SK-N-SH treated with all-trans-retinoic acid at 6 μM for 48 hours (cell line): ENCODE measurements around the gene RIC8A.

Source experiments
- ATAC-seq: fragments of 200-7000 bp; cut with Tn5 transposase; 3 replicates; pipeline ENCODE4 v1.9.1; 2020; ENCODE audit warnings: mild to moderate bottlenecking, moderate library complexity
- ARNTL ChIP-seq: fragments of 450-650 bp; formaldehyde crosslinking; IDR thresholded peaks from 2 replicates; pipeline ENCODE4 v1.5.0; 2020; ENCODE audit warnings: low read depth, mild to moderate bottlenecking, moderate library complexity, borderline replicate concordance
- BACH2 ChIP-seq: fragments of 250-450 bp; sonication (Bioruptor Pico); IDR thresholded peaks from 2 replicates; pipeline ENCODE4 v1.9.0; 2021; ENCODE audit warnings: mild to moderate bottlenecking, borderline replicate concordance
- CREB5 ChIP-seq: fragments of 250-450 bp; sonication (Bioruptor Pico); IDR thresholded peaks from 2 replicates; pipeline ENCODE4 v1.5.1; 2020; ENCODE audit warnings: low read depth, mild to moderate bottlenecking, moderate library complexity
- CSDC2 ChIP-seq: fragments of 250-450 bp; sonication (Bioruptor Pico); IDR thresholded peaks from 2 replicates; pipeline ENCODE4 v1.5.0; 2020; ENCODE audit warnings: mild to moderate bottlenecking, moderate library complexity
- CSRNP3 ChIP-seq: fragments of 250-450 bp; sonication (Bioruptor Pico); IDR thresholded peaks from 2 replicates; pipeline ENCODE4 v1.5.1; 2021; ENCODE audit warnings: mild to moderate bottlenecking, moderate library complexity
- ESRRG ChIP-seq: fragments of 250-450 bp; sonication (Bioruptor Pico); IDR thresholded peaks from 2 replicates; pipeline ENCODE4 v1.6.1; 2021; ENCODE audit warnings: mild to moderate bottlenecking
- ISL1 ChIP-seq: fragments of 250-450 bp; sonication (Bioruptor Pico); IDR thresholded peaks from 2 replicates; pipeline ENCODE4 v2.1.2; 2022; ENCODE audit warnings: mild to moderate bottlenecking, moderate library complexity
- OSR1 ChIP-seq: fragments of 250-450 bp; sonication (Bioruptor Pico); IDR thresholded peaks from 2 replicates; pipeline ENCODE4 v1.8.0; 2022; ENCODE audit warnings: moderate library complexity, mild to moderate bottlenecking, inconsistent platforms
- PPARA ChIP-seq: fragments of 250-450 bp; sonication (Bioruptor Pico); IDR thresholded peaks from 2 replicates; pipeline ENCODE4 v1.5.0; 2020; ENCODE audit warnings: mild to moderate bottlenecking, borderline replicate concordance
- RARB ChIP-seq: fragments of 250-450 bp; sonication (Bioruptor Pico); IDR thresholded peaks from 2 replicates; pipeline ENCODE4 v1.8.0; 2021; ENCODE audit warnings: mild to moderate bottlenecking, moderate library complexity
- SNAI2 ChIP-seq: fragments of 250-450 bp; sonication (Bioruptor Pico); IDR thresholded peaks from 2 replicates; pipeline ENCODE4 v1.5.0; 2020; ENCODE audit warnings: mild to moderate bottlenecking, moderate library complexity
- TOX ChIP-seq: fragments of 250-450 bp; sonication (Bioruptor Pico); IDR thresholded peaks from 2 replicates; pipeline ENCODE4 v1.8.0; 2021; ENCODE audit warnings: mild to moderate bottlenecking, moderate library complexity, borderline replicate concordance
- TSHZ2 ChIP-seq: fragments of 250-450 bp; sonication (Bioruptor Pico); IDR thresholded peaks from 2 replicates; pipeline ENCODE4 v1.5.0; 2020; ENCODE audit warnings: mild to moderate bottlenecking, moderate library complexity
- ZC3H10 ChIP-seq: fragments of 250-450 bp; sonication (Bioruptor Pico); IDR thresholded peaks from 2 replicates; pipeline ENCODE4 v1.5.1; 2021; ENCODE audit warnings: mild to moderate bottlenecking, moderate library complexity
- ZFP3 ChIP-seq: fragments of 250-450 bp; sonication (Bioruptor Pico); IDR thresholded peaks from 2 replicates; pipeline ENCODE4 v1.5.0; 2020; ENCODE audit warnings: mild to moderate bottlenecking, moderate library complexity
- ZFP30 ChIP-seq: fragments of 450-650 bp; formaldehyde crosslinking; IDR thresholded peaks from 2 replicates; pipeline ENCODE4 v1.5.0; 2022; ENCODE audit warnings: mild to moderate bottlenecking, moderate library complexity
- ZNF565 ChIP-seq: fragments of 450-650 bp; formaldehyde crosslinking; conservative IDR thresholded peaks from 2 replicates; pipeline ENCODE4 v1.5.0; 2020; ENCODE audit warnings: low read depth, mild to moderate bottlenecking, moderate library complexity
- ZNF70 ChIP-seq: fragments of 450-650 bp; formaldehyde crosslinking; IDR thresholded peaks from 2 replicates; pipeline ENCODE4 v1.5.0; 2020; ENCODE audit warnings: mild to moderate bottlenecking, moderate library complexity
- ZNF8 ChIP-seq: fragments of 450-650 bp; formaldehyde crosslinking; IDR thresholded peaks from 2 replicates; pipeline ENCODE4 v1.5.0; 2020; ENCODE audit warnings: mild to moderate bottlenecking, moderate library complexity
- TF ChIP-seq, protein P1 (sequence below): fragments of 250-450 bp; sonication (Bioruptor Pico); IDR thresholded peaks from 2 replicates; pipeline ENCODE4 v1.8.0; 2021; ENCODE audit warnings: low read depth, mild to moderate bottlenecking, moderate library complexity, borderline replicate concordance
- TF ChIP-seq, protein P2 (sequence below): fragments of 250-450 bp; sonication (Bioruptor Pico); IDR thresholded peaks from 2 replicates; pipeline ENCODE4 v1.8.0; 2020; ENCODE audit warnings: mild to moderate bottlenecking, moderate library complexity, borderline replicate concordance

The RIC8A gene

DNA sequence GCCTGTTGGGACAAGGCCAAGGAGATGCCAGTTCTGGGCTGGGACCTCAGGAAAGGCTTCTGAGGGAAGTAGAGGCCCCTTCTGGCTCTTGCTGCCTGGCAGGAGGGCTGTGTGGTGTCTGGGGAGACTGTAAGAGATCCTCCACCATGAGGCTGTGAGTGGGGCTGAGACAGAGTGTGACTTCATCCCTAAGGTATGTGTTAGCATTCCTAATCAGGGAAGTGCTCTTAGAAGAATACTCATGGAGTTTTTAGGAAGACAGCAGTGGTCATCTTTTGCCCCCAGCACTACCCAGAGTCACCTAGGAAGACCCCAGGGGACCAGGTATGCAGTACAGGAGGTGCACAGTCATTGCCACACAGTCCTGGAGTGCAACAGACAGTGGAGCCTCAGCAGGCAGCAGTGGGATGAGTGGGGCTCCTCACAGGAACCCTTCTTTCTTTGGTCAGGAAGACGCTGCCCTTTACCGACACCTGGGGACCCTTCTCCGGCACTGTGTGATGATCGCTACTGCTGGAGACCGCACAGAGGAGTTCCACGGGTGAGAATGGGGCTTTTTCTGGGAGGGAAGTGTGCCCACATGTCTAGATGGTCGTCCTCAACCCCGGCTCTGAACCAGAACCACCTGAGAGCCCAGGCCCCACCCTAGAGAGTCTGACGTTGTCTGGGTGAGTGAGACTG lies 2.8 kb downstream of the RIC8A start:
- TF ChIP-seq, protein P1, sequence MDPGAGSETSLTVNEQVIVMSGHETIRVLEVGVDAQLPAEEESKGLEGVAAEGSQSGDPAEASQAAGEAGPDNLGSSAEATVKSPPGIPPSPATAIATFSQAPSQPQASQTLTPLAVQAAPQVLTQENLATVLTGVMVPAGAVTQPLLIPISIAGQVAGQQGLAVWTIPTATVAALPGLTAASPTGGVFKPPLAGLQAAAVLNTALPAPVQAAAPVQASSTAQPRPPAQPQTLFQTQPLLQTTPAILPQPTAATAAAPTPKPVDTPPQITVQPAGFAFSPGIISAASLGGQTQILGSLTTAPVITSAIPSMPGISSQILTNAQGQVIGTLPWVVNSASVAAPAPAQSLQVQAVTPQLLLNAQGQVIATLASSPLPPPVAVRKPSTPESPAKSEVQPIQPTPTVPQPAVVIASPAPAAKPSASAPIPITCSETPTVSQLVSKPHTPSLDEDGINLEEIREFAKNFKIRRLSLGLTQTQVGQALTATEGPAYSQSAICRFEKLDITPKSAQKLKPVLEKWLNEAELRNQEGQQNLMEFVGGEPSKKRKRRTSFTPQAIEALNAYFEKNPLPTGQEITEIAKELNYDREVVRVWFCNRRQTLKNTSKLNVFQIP: no peak
- TF ChIP-seq ZFP30: no peak
- TF ChIP-seq ZFP3 (CRISPR knock-in tag): no peak
- no peak for TF ChIP-seq ZC3H10 (CRISPR knock-in tag)
- TF ChIP-seq OSR1 (CRISPR knock-in tag): no peak
- TF ChIP-seq CSRNP3 (CRISPR knock-in tag): no peak
- TF ChIP-seq SNAI2: no peak
- TF ChIP-seq ZNF8 (CRISPR knock-in tag): no peak
- TF ChIP-seq, protein P2, sequence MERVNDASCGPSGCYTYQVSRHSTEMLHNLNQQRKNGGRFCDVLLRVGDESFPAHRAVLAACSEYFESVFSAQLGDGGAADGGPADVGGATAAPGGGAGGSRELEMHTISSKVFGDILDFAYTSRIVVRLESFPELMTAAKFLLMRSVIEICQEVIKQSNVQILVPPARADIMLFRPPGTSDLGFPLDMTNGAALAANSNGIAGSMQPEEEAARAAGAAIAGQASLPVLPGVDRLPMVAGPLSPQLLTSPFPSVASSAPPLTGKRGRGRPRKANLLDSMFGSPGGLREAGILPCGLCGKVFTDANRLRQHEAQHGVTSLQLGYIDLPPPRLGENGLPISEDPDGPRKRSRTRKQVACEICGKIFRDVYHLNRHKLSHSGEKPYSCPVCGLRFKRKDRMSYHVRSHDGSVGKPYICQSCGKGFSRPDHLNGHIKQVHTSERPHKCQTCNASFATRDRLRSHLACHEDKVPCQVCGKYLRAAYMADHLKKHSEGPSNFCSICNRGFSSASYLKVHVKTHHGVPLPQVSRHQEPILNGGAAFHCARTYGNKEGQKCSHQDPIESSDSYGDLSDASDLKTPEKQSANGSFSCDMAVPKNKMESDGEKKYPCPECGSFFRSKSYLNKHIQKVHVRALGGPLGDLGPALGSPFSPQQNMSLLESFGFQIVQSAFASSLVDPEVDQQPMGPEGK (CRISPR knock-in tag): no peak
- TF ChIP-seq PPARA (CRISPR knock-in tag): no peak
- TF ChIP-seq TSHZ2 (CRISPR knock-in tag): no peak
- TF ChIP-seq ARNTL (CRISPR knock-in tag): no peak
- TF ChIP-seq BACH2 (CRISPR knock-in tag): no peak
- TF ChIP-seq TOX (CRISPR knock-in tag): no peak
- no peak for TF ChIP-seq CSDC2 (CRISPR knock-in tag)
- TF ChIP-seq ZNF565 (CRISPR knock-in tag): no peak
- no peak for TF ChIP-seq ESRRG (CRISPR knock-in tag)
- no peak for TF ChIP-seq ZNF70 (CRISPR knock-in tag)
- ATAC-seq: no peak; the same call in 2 of the 3 replicates

- ATAC-seq: no peak
- TF ChIP-seq ISL1 (CRISPR knock-in tag) (no peak), CREB5 (CRISPR knock-in tag) (no peak), OSR1 (CRISPR knock-in tag) (no peak), ZFP3 (CRISPR knock-in tag) (no peak), RARB (CRISPR knock-in tag) (no peak), TOX (CRISPR knock-in tag) (no peak)
- TF ChIP-seq, protein P2 (CRISPR knock-in tag): no peak
These were observed 3.3 kb downstream of the RIC8A start for GRCh38 chr11:210803-211180.
